T-helper 1 cell (primary cell): Measurements from ENCODE around the gene UNC5CL.

Experiments
- DNase-seq, 5 donors: peaks; one replicate each; pipeline ENCODE4 v3.0.0-alpha.2; 2012 to 2020
- total RNA-seq, 4 donors: gene quantifications; one replicate each; lab custom pipeline; 2026; lab: John Stamatoyannopoulos, UW

The UNC5CL gene, protein sequence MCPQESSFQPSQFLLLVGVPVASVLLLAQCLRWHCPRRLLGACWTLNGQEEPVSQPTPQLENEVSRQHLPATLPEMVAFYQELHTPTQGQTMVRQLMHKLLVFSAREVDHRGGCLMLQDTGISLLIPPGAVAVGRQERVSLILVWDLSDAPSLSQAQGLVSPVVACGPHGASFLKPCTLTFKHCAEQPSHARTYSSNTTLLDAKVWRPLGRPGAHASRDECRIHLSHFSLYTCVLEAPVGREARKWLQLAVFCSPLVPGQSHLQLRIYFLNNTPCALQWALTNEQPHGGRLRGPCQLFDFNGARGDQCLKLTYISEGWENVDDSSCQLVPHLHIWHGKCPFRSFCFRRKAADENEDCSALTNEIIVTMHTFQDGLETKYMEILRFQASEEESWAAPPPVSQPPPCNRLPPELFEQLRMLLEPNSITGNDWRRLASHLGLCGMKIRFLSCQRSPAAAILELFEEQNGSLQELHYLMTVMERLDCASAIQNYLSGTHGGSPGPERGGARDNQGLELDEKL
- 4.1 to 6.1 (median 4.8) reads per million in 4 donors for total RNA-seq

DNA sequence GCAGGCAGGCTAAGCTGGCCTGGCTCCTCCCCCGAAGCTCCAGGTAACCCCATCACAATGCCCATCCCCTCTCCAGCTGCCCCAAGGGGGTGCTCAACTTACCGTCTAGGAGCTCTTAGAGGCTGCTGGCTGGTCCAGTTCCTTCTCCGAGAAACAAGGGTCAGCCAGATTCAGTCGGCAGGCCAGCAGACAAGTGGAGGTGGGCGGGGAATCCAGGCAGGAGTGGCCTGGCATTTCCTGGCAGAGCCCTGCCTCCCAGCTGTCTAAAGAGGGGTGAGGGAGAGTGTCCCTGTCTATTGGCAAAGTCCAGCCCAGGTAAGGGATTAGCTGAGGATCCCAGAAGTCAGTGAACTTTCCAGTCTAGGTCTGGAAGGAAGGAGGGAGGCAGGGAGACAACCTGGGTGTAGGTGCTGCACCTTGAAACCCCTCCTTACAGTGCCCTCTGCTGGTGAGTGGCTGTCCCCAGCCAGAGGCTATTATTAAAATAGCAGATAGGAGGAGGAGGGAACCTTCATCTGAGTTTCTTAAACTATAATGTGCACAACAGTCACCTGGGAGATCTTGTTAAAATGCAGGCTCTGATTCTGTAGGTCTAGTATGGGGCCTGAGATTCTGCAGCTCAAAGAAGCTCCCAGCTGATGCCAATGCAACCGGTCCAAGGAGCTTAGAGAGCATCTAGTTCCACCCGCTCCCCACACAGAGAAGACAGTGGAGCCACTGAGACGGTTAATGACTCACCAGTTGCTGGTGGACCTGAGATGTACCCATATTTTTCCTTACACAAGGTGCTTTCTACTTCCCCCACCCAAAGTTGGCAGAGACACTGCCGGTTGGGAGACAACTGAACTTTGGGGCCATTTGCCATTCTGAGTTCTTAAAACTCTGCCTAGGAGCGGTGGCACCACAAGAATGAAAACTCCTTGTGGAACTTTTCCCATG lies at the start of gene UNC5CL:
Gene UNC5CL (minus strand): TSS at position 162 of the 939 bp plus-strand sequence. CDS start 4,147 bp downstream, outside the sequence.
- peak; percentile 17 to 49 (median 32) for DNase-seq

DNA sequence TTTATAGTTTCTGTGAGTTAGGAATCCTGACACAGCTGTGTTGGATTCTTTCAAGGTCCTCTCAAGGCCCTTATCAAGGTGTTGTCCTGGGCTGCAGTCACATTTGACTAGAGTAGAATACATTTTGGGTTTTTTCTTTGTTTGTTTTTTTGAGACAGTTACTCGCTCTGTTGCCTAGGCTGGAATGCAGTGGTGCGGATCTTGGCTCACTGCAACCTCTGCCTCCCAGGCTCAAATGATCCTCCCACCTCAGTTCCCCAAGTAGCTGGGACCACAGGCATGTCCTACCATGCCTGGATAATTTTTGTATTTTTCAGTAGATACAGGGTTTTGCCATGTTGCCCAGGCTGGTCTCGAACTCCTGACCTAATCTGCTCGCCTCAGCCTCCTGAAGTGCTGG lies 49.4 kb upstream of the UNC5CL start:
- no peak for DNase-seq

DNA sequence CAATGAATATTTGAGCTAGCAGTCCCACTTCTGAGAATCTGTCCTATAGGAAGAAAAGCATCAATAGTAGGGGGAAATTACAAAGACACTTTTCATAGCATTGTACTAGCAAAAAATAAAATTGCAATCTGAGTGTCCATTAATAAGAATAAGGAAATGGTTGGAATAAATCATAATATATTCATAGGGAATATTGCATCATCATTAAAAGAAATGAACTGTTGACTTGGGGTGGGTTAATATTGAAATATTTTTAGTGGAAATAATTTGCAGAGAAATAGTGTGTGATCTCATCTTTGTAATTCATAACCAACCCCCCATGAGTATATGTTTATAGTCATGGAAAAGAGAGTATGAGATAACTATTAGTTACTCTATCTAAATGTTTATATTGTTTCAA lies 46.2 kb upstream of the UNC5CL start:
- no peak for DNase-seq

DNA sequence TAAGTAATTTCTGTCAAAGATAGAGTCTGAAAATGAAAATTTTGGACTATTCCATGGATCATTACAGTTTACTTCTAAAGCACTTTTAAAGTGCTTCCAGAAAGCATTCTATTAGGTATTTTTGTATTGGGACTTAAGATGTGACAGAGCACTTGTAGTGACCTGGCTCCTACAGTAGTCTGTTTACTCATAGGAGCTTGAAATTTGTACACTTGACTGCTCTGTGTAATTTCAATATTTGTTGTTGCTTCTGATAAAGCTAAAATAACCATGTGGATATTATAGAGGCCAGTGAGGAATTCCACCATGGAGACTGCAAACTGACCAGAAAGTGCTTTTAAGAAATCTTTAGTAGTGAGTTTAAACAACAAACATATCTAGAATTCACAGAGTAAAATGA lies 44.1 kb upstream of the UNC5CL start:
- DNase-seq: no peak

DNA sequence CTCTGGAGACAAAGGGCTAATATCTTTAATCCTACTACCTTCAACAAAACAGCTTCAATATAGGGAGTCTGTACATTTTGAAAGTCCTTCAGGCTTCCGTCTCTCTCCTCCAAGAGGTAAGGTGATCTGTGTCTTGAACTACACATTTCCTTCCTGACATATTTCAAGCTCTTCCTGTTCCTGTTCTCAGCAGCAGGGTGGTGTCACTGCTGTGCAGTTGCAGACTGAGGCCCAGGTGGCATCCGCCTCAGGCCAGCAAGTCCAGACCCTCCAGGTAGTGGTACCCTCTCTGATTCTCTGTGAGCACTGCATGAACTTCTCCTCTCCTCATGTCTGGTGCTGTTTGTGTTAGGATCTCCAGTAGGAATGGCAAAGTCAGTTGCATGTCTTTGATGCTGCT lies 41.6 kb upstream of the UNC5CL start:
- peak in 3 of 5 donors; percentile 8 to 67 (median 9) for DNase-seq

DNA sequence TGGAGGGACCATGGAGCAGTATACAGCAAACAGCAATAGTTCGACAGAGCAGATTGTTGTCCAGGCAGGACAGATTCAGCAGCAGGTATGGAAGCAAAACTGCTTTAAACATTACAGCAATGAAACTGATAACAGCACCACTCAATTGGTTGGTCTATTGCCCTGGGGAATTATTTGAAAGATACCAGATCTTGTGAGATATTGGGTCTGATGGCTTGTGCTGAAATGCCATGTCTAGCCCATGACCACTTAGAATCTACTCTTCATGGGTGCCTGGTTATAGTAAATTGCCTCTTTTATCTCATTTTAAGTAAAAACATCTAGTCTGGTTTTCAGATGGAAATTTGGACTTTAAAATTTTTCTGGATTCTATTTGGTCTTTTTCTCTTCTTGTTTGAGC lies 40.1 kb upstream of the UNC5CL start:
- no peak for DNase-seq

DNA sequence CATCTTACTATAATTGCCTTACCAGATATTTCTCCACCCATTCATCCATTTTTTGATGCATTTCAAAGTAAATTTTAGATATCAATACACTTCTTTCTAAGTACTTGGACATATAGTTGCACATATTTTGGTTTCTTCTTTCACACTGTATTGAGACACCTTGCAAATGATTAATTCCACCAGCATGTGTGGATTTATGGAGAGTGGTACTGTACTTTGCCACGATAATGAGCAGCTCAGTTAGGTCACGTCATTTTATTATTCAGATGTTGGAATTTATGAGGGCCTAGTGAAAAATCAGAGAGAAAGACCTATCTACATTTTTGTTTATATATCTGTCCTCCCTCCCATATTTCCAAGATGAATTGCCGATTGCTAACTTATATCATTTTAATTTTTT lies 39.1 kb upstream of the UNC5CL start:
- DNase-seq: no peak

DNA sequence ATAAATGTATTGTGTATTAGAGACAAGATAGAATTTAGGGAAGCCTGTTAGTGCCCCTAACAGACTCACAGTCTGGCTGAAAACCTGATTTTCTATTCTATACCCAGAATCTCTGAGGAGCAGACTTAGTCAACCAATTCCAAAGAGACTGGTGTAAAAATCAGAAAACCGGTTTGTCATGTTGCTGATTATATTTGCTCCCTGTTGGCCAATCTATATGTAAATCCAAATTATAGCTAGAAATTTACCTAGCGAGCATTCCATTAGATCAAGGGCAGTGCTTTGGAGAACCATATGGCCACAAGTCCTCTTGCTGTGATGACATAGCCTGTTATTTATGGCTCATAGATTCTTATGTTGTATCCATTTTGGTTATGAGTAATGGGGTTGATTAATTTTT lies 38.5 kb upstream of the UNC5CL start:
- no peak for DNase-seq

DNA sequence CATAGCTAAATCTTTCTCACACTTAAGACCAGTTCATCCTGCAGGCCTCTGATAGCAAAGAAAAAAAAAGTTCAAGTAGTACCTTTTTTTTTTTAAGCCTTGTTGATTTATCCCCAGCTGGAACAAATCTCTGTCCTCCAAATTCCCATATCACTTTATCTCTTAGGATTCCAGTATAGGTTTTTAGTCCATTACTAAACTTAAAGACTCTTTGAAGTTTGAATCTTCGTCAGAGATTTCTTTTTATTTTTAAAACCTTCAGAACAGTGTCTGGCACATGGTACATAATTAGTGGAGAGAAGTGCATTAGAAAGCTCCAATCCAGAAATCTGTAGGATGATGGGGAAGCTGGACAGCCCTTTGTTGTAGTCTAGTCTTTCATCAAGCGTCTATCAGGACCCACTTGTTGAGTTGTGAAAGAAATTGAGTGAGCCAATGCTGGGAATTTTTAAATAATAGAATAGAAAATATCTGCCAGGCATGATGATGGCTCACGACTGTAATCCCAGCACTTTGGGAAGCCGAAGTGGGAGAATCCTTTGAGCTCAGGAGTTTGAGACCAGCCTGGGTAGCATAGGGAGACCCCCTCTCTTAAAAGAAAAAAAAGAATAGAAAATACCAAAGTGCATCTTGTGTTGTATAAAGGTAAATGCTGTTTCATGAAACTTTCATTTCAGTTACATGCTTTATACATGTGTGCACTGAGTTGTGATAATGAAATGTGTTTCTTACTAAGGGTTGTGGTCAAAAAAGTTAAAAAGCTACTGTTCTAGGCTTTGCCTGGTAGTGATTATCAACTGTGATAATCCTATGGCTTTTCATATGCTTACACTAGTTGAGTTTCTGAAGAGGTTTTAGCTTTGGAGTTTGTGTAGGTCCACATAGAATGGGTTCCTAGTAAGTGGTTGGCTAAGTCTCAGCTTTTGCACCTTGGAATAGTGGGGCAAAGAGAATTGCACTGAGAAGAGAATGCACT lies 36.9 kb upstream of the UNC5CL start:
- DNase-seq: no peak

DNA sequence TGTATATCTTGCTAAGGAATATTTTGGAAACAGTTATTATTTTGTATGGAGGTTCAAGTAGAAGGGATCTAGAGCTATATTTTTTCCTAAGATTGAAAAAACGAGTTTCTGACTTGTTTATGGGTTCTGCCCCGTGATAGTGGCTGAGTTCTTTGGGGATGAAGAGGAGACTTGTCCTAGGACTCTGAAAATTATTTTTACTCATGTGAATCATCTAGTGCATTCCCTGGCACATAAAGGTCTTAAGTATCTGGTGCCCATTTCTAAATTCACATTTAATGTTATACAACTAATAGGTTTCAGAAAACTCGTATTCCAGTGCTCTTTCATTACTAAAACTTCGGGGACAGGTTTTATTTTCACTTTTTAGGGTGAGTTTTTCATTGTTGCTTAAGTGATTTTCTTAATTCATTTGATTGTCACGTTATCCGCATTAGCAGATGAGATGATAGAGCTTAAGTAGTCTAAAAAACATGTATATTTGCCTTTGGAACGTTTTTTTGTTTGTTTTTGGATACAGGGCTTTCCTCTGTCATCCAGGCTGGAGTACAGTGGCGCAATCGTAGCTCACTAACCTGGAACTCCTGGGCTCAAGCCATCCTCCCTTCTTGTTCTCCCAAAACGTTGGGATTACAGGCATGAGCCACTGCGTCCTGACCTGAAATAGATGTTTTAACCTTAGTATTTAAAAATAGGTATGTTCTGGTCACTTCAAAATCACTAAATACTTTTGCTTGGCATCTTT lies 35.8 kb upstream of the UNC5CL start:
- no peak for DNase-seq

DNA sequence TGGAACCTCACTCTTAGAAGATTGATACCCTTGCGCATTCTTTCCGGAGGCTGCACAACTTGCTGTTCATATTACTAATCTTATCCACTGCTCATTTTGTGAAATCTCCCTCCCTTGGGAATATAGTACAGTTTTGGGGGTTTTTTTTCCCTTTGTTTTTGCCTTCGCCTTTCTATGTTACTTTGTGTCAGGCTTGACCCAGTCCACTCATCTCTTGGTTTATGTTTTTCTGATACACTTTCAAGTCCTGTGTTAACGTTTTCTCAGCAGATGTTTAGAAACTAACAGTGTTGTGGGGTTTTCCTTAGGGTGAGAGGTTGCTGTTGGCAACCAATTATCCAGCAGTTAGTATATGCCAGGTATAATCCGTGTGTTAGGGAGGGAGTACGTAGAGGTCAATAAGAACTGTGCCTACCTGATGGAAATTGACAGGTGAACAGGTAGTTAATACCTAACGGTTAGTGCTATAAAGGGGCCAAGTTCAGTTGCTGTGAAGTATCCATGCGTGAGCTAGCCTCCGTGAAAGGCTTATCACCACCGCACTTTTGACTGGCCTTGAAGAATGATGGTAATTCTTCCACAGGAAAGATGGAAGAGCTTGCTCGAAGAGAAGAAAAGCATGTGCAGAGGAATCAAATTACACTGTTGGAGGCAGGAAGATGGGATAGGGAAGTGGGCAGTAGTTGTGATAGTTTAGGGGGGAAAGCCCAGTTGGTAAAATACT lies 35.1 kb upstream of the UNC5CL start:
- peak in 2 of 5 donors; percentile 4 to 20 for DNase-seq

DNA sequence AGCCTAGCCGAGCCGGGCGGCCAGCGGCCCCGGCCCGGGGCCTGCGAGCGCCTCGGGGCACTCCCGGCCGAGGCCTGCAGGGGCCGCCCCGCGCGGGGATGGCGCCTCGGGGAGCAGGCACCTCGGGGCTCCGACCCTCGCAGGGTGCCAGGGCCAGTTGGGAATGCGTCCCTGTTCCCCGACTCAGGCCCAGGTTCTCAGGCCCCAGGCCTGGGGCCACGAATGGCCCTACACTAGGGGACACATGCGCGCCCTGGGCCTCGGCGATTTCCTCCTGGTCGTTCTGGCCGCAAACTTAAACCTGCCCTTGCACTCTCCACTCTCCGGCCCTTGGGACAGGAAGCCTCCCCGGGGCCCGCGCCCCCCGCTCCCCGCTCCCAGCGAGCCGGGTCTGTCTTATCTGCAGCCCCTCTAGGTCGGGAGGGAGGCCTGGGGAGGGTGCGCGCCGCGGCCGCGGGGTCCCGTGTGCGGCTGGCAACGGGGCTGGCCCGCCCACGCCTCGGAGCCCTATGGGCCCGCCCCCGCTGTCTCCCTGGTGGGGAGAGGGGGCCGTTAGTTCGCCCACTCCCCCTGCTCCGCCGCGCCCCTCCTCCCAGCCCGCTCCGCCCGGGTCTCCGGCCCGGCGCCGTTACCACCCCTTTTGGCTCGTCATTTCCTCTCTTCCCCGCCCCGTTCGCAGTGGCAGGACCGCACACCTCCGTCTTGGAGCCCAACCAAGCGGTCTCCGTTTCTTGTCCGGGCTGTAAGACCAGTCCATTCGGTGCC lies 34.4 kb upstream of the UNC5CL start:
- peak; percentile 72 to 88 (median 76) for DNase-seq

DNA sequence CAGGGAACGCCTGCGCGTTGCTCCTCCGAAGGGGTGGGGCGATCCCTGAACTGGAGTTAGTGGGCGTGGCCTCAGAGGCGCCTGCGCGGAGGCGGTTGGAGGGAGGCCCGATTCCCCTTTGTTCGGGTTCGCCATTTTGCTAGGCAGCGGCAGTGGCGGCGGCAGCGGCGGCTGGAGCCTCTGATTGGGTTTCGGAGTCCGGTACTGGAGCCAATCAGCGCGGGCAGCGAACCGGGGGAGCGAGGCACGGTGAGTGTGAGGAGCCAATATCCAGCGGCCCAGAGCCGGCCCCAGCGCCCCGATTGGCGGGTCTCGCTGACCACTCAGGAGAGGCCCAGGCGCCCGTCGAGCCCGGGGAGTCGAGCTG lies 33.8 kb upstream of the UNC5CL start, which contains the start of gene NFYA:
Gene NFYA (plus strand): TSS at position 139 of the 367 bp plus-strand sequence. CDS start 6,116 bp downstream, outside the sequence.
- DNase-seq: peak in 4 of 5 donors; percentile 99 to 100 (median 100)

DNA sequence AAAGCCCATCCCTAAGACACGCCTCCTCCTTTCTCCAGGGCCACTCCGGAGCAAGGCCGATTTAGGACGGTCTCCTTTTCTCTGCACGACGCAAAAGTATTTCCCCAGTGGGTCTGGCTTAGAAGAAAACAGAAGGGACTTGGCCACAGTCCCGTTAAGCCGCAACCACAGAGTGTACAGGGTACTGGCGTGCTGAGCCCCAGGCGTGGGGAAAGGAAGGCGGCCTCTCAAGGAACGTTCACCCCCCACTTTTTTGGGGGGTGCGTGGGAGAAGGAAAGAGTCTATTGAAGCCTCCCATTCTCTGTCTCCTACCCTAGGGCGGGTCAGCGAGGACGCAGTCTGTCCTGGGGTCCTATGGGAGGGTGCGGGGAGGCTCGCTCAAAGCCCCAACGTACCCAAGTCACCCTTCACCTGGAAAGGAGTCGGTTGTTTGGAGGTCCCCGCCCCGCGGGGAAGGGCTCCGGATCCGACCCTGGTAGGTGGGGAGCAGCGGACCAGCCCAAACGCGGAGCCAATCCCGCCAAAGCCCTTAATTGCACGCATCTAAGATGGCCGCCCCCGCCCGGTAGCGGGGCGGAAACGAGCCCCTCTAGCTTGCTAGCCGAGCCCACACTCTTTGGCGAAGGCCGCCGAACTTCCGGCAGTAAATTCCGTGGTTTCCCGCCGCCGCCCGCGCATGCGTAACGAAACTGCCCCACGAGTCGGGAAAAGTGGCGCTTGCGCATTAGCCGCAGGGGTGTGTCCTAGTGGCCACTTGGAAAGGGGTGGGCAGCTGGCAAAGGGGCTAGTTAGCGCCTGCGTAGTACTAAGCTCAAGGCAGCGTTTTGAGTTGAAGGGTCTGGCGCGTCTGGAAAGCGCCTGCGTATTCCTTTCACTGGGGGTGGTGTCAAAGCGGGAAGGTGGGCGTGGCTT lies 33.2 kb upstream of the UNC5CL start, which contains the start of gene OARD1:
Gene OARD1 (minus strand): TSS at position 434 of the 913 bp plus-strand sequence. CDS start 722 bp downstream, outside the sequence.
- peak; percentile 98 to 100 (median 99) for DNase-seq

DNA sequence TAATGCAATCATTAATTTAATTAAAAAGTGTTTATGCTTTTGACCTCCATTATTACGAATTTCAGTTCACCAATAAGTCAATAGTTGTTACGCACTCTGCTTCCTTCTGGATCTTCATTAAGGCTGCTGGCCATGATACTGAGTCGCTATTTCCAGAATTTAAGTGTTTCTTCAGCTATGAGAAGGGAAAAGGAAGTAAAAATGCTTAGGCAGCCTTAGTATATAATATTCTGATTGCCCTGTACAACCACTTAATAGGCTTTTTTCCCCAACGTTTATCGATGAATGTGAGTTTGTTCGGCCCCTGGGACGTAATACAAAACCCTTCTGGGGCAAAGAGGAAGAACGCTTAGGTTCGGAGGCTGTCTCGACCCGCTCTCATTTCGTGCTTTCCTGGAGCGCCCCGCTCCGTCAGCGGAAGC lies 32.5 kb upstream of the UNC5CL start:
- no peak for DNase-seq

DNA sequence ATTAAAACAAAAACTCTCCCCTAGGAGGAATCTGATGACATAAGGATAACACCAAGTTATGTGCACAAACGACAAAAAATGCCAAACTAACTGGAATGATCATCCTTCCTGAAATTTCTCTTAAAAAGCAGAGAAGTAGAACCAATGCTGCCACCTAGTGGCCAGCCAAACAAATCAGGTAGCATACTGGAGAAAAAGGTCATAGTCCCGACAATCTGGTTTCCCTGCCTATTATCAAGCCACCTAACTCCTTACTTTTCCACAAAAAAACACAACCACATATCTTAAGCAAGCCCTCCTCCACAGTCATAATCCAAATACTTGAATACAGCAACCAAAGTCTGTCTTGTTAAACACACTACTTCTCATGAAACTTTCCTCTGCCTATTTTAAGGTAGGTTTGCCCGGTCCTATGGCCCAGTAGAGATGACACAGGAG lies 27.9 kb upstream of the UNC5CL start:
- peak; percentile 41 to 63 (median 54) for DNase-seq

DNA sequence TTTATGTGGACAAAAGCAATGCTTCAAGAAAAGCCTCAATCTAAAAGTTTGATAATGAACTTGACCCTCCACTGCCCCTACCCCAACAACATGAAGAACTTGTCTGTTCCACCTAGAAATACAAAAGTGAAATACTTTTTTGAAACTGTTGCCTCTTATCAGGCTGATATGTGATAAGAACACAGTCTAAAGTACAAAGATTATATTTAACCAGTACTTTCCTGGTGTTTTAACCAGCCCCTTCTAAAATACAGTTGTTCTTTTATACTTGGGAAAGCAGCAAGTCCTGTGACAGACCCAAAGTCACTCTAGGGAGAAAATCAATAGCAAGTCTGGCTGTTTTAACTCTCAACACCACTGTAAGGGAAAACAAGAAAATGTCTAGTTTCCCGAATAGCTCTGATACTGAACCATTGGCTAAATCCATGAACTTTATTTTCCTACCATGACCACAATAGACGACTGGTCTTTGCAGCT lies 26.6 kb upstream of the UNC5CL start:
- no peak for DNase-seq

DNA sequence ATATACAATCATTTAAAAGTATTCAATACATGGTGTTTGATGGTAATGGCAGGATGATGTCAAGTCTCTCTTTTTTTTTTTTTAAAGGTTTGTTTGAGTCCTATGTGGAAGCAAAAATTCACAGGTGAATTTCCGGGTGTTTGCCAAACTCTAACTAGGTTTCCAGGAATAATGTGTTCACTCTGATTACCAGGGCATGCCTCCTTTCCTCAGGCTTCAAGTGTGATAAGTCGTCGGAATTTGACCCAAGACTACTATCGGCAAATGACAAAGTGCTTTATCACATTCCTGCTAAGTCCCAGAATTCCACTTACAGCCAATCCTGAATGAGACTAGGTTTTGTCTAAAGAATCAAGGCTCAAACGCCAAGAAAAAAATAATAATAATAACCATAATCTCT lies 25.8 kb upstream of the UNC5CL start:
- no peak for DNase-seq
